Stimulated activated CD8-positive, alpha-beta memory T cell treated with anti-CD3 and anti-CD28 coated beads, Interleukin-2, amount 100 ng/mL, for 1 hour (primary cell): Measurements from ENCODE around the gene ABHD4.
"Not testable (repeated sequence)": the region's sequence is repeated elsewhere in the genome, so short reads cannot be mapped to it uniquely, and the experiment has no call there.

Source experiments
- DNase-seq, 2 donors: peaks; one replicate each; pipeline ENCODE4 v3.0.0-alpha.2; 2020; ENCODE audit warnings: low read depth in 2 of 2

Gene ABHD4

GRCh38 chr14:22598099-22598895, at the start of gene ABHD4:
Gene ABHD4, plus strand, starts transcription at chr14:22598300. Its CDS starts 7 bp downstream, at chr14:22598307.
- DNase-seq = peak; percentile 29 to 37

GRCh38 chr14:22549324-22549962, 48.7 kb upstream of the ABHD4 start:
- DNase-seq = no peak

- no peak for DNase-seq
Measured at GRCh38 chr14:22549981-22550673, 48.0 kb upstream of the ABHD4 start.

GRCh38 chr14:22551605-22551997, 46.5 kb upstream of the ABHD4 start:
- no peak for DNase-seq

- DNase-seq = no peak
Measured at GRCh38 chr14:22552001-22552826, 45.9 kb upstream of the ABHD4 start.

GRCh38 chr14:22552827-22553076, 45.3 kb upstream of the ABHD4 start:
- DNase-seq = no peak

- no peak for DNase-seq
Measured at GRCh38 chr14:22553445-22553844, 44.7 kb upstream of the ABHD4 start.

GRCh38 chr14:22553861-22554497, 44.1 kb upstream of the ABHD4 start:
- not testable (repeated sequence) for DNase-seq

GRCh38 chr14:22554498-22555383, 43.4 kb upstream of the ABHD4 start:
- DNase-seq = no peak

- DNase-seq = no peak
Measured at GRCh38 chr14:22555384-22556011, 42.6 kb upstream of the ABHD4 start.

- peak; percentile 92 for DNase-seq
Measured at GRCh38 chr14:22556021-22556989, 41.8 kb upstream of the ABHD4 start.

GRCh38 chr14:22556990-22557623, 41.0 kb upstream of the ABHD4 start:
- peak; percentile 84 to 92 for DNase-seq

GRCh38 chr14:22557846-22558220, 40.3 kb upstream of the ABHD4 start:
- DNase-seq = no peak

- no peak for DNase-seq
Measured at GRCh38 chr14:22558221-22558913, 39.7 kb upstream of the ABHD4 start.

GRCh38 chr14:22559041-22559440, 39.1 kb upstream of the ABHD4 start:
- no peak for DNase-seq

GRCh38 chr14:22560662-22561365, 37.3 kb upstream of the ABHD4 start:
- DNase-seq = no peak

- DNase-seq = no peak
Measured at GRCh38 chr14:22561366-22561660, 36.8 kb upstream of the ABHD4 start.
